Endodermal cell (in vitro differentiated cells): ENCODE measurements around the gene ELN. TPM values are rescaled to one million over a fixed set of nuclear protein-coding genes. Genes with fewer than 3 reads are reported as not detected.

Experiments used
- DNase-seq: peaks from one replicate; pipeline ENCODE4 v3.0.0-alpha.2; 2017
- H3K27ac ChIP-seq: 2 replicates; pipeline ENCODE4 v1.5.1; 2013; ENCODE audit warnings: mild to moderate bottlenecking, low read depth, low read length, moderate library complexity
- H3K27me3 ChIP-seq: 2 replicates; pipeline ENCODE4 v1.6.1; 2013; ENCODE audit warnings: mild to moderate bottlenecking, low read length, moderate library complexity; ENCODE audit not compliant: insufficient read depth, control insufficient read depth, poor library complexity, severe bottlenecking
- H3K36me3 ChIP-seq: 2 replicates; pipeline ENCODE4 v1.7.0; 2013; ENCODE audit warnings: mild to moderate bottlenecking, low read length, moderate library complexity; ENCODE audit not compliant: control insufficient read depth, insufficient read depth
- H3K4me1 ChIP-seq: one replicate; pipeline ENCODE4 v1.7.0; 2013; ENCODE audit warnings: low read length; ENCODE audit not compliant: control insufficient read depth, insufficient read depth
- H3K4me3 ChIP-seq: 2 replicates; pipeline ENCODE4 v1.5.1; 2013; ENCODE audit warnings: mild to moderate bottlenecking, low read length, moderate library complexity
- H3K9ac ChIP-seq: 2 replicates; pipeline ENCODE4 v1.6.1; 2013; ENCODE audit warnings: mild to moderate bottlenecking, low read length, moderate library complexity; ENCODE audit not compliant: poor library complexity, severe bottlenecking; ENCODE audit errors: extremely low read depth
- H3K9me3 ChIP-seq: 2 replicates; pipeline ENCODE4 v1.6.1; 2013; ENCODE audit warnings: mild to moderate bottlenecking, low read length, moderate library complexity; ENCODE audit not compliant: control insufficient read depth
- H3K27ac Mint-ChIP-seq: 2 replicates; pipeline ENCODE4 v1.8.0; 2020; ENCODE audit warnings: mixed read lengths
- H3K27me3 Mint-ChIP-seq: 2 replicates; pipeline ENCODE4 v1.8.0; 2021; ENCODE audit warnings: mild to moderate bottlenecking, mixed read lengths; ENCODE audit not compliant: insufficient read depth
- H3K36me3 Mint-ChIP-seq: 2 replicates; pipeline ENCODE4 v1.8.0; 2020; ENCODE audit warnings: low read depth, mixed read lengths
- H3K4me1 Mint-ChIP-seq: 2 replicates; pipeline ENCODE4 v1.8.0; 2020; ENCODE audit warnings: mixed read lengths
- H3K4me3 Mint-ChIP-seq: 2 replicates; pipeline ENCODE4 v1.8.0; 2020; ENCODE audit warnings: mild to moderate bottlenecking, moderate library complexity, mixed read lengths
- H3K9me3 Mint-ChIP-seq: 2 replicates; pipeline ENCODE4 v1.8.0; 2020; ENCODE audit warnings: mild to moderate bottlenecking, mixed read lengths
- WGBS, 2 experiments: methylation state at CpG; one replicate each; pipeline versions ENCODE4 v1.1.5 to v1.1.7; 2013; ENCODE audit warnings: missing lambda C conversion rate in 2 of 2, mixed read lengths in 1 of 2; ENCODE audit not compliant: insufficient coverage in 1 of 2, insufficient read length in 1 of 2; 5-methylcytosine and 5-hydroxymethylcytosine counted together
- total RNA-seq, 2 donors: library from RNA; stranded (reverse); fragmentation: NEBNext Ultra II Directional in 1 of 2; extraction: Animal tissue kit (Norgen Biotek cat#: 25700) in 1 of 2; gene quantifications; 2 replicates in 1 of 2; 3 replicates in 1 of 2; pipeline ENCODE4 v1.2.1, GENCODE V29; 2021
- TF ChIP-seq, protein P1 (sequence below): fragments of 200-600 bp; sonication (generic); conservative IDR thresholded peaks from 2 replicates; pipeline ENCODE4 v1.5.0; 2021; ENCODE audit warnings: antibody characterized with exemption, mild to moderate bottlenecking

Gene ELN
- total RNA-seq, 2 donors from 2014 or later = 0.70 to 1.6 TPM

DNA sequence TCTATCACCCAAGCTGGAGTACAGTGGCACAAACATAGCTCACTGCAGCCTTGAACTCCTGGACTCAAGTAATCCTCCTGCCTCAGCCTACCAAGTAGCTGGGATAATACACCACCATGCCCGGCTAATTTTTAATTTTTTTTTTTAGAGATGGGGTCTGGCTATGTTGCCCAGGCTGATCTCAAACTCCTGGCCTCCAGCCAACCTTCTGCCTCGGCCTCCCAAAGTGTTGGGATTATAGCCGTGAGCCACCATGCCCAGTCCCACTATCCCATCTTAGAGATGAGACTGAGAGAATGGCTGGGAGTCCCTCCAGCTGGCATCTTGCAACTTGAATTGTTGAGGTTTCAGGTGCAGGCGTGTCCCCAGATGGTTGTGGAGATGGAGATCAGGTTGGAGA is 40.7 kb upstream of the ELN start:
- Mint-ChIP-seq H3K9me3 (no peaks in the 10 kb centered on the region), H3K4me1 (peaks cover 3% of the 10 kb centered on the region), H3K36me3 (no peaks in the 10 kb centered on the region), H3K4me3 (no peak overlapping the region), H3K27ac (no peak overlapping the region), H3K27me3 (peaks cover 1% of the 10 kb centered on the region)
- DNase-seq = no peak
- H3K27me3 ChIP-seq = no peaks in the 10 kb centered on the region
- H3K9ac ChIP-seq = no peak overlapping the region
- TF ChIP-seq, protein P1, sequence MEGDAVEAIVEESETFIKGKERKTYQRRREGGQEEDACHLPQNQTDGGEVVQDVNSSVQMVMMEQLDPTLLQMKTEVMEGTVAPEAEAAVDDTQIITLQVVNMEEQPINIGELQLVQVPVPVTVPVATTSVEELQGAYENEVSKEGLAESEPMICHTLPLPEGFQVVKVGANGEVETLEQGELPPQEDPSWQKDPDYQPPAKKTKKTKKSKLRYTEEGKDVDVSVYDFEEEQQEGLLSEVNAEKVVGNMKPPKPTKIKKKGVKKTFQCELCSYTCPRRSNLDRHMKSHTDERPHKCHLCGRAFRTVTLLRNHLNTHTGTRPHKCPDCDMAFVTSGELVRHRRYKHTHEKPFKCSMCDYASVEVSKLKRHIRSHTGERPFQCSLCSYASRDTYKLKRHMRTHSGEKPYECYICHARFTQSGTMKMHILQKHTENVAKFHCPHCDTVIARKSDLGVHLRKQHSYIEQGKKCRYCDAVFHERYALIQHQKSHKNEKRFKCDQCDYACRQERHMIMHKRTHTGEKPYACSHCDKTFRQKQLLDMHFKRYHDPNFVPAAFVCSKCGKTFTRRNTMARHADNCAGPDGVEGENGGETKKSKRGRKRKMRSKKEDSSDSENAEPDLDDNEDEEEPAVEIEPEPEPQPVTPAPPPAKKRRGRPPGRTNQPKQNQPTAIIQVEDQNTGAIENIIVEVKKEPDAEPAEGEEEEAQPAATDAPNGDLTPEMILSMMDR = no peak
- no peak overlapping the region for H3K4me3 ChIP-seq
- H3K4me1 ChIP-seq = no peaks in the 10 kb centered on the region
- WGBS, 2 experiments = 86 to 100% methylated on average over 4 of the region's 4 CpGs
- no peak overlapping the region for H3K27ac ChIP-seq
- H3K36me3 ChIP-seq = no peaks in the 10 kb centered on the region
- no peaks in the 10 kb centered on the region for H3K9me3 ChIP-seq

DNA sequence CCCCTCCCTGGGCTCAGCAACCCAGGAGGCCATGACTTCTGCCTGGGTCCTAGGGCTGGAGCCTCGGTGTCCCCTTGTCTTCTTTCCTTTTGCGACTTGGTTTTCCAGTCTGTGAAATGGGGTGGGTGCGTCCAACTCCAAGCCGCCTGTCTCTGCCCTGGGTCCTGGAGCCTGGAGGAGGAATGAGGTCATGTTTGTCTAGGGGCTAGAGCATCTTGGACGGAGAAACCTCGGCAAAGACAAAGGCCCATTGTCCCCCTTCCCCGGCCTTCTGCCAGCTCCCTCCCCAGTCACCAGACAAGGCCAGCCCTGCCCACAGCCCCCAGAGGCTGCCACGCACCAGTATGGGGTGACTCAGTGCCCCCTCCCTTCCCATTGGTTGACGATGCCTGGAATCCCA is 39.8 kb upstream of the ELN start:
- H3K27me3 Mint-ChIP-seq = peaks cover 1% of the 10 kb centered on the region
- Histone ChIP-seq H3K9me3 (no peaks in the 10 kb centered on the region), H3K4me1 (no peaks in the 10 kb centered on the region), H3K9ac (no peak overlapping the region), H3K27ac (no peak overlapping the region), H3K36me3 (no peaks in the 10 kb centered on the region), H3K27me3 (no peaks in the 10 kb centered on the region), H3K4me3 (no peak overlapping the region)
- no peak overlapping the region for H3K27ac Mint-ChIP-seq
- no peak overlapping the region for H3K4me3 Mint-ChIP-seq
- DNase-seq = no peak
- no peaks in the 10 kb centered on the region for H3K9me3 Mint-ChIP-seq
- no peaks in the 10 kb centered on the region for H3K36me3 Mint-ChIP-seq
- 75 to 87% methylated on average over 2 to 9 of the region's 9 CpGs for WGBS, 2 experiments
- TF ChIP-seq, protein P1 = no peak
- peaks cover 3% of the 10 kb centered on the region for H3K4me1 Mint-ChIP-seq

DNA sequence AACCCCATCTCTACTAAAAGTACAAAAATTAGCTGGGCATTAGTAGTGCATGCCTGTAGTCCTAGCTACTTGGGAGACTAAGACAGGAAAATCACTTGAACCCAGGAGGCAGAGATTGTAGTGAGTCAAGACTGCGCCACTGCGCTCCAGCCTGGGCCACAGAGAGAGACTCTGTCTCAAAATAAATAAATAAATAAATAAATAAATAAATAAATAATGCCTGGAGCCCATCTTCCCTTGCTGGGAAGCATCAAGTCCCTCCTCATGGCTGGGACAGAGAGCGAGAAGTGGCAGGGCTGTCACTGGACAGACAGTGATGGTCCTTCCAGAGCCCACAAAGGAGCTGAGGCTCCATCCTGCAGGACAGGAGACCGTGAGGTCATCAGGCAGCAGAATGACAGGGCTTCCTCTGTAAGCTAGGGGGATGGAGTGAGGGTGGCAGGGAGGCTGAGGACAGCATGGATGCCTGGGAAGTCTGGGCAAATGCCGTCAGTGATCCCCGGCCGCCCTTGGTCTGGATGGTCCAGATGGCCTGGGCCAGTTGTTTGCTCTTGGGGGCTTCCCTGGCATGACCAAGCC is 36.4 kb upstream of the ELN start:
- H3K9me3 Mint-ChIP-seq = peaks cover 21% of the 10 kb centered on the region
- H3K36me3 Mint-ChIP-seq = no peaks in the 10 kb centered on the region
- H3K27ac Mint-ChIP-seq = no peak overlapping the region
- DNase-seq = no peak
- WGBS, 2 experiments = 94 to 100% methylated on average over 4 to 7 of the region's 7 CpGs
- Histone ChIP-seq H3K36me3 (no peaks in the 10 kb centered on the region), H3K9me3 (peaks cover 14% of the 10 kb centered on the region), H3K9ac (no peak overlapping the region), H3K27ac (no peak overlapping the region), H3K4me1 (no peaks in the 10 kb centered on the region), H3K4me3 (no peak overlapping the region), H3K27me3 (no peaks in the 10 kb centered on the region)
- H3K4me1 Mint-ChIP-seq = no peaks in the 10 kb centered on the region
- no peaks in the 10 kb centered on the region for H3K27me3 Mint-ChIP-seq
- TF ChIP-seq, protein P1 = no peak
- H3K4me3 Mint-ChIP-seq = no peak overlapping the region
